Mammary epithelial cell (primary cell): ENCODE data around the gene NTM.
A peak's percentile ranks its signal among the peaks of the same experiment; 100 is the strongest.

Experiments used
- CTCF ChIP-seq, 2 donors: IDR thresholded peaks in 1 of 2; conservative IDR thresholded peaks in 1 of 2; 2 replicates each; pipeline ENCODE4 v1.5.1; 2011 to 2012; ENCODE audit warnings: inconsistent platforms in 2 of 2, low read length in 2 of 2, mild to moderate bottlenecking in 2 of 2, control low read depth in 1 of 2, low read depth in 1 of 2; ENCODE audit not compliant: insufficient read depth in 1 of 2; ENCODE audit errors: extremely low read depth in 1 of 2
- EZH2 ChIP-seq: IDR thresholded peaks from 2 replicates; pipeline ENCODE4 v1.6.1; 2012; ENCODE audit warnings: low read length, inconsistent platforms, borderline replicate concordance

- TF ChIP-seq CTCF (conservative IDR thresholded peaks at IDR 0.05 in 1 of 2, IDR thresholded peaks at IDR 0.05 in 1 of 2; ENCODE audit: extremely low read depth in 1 of 2, insufficient read depth in 1 of 2, low read depth in 1 of 2, low read length in 2 of 2) (peak in 1 of 2 donors; percentile 41), EZH2 (no peak)
Measured at GRCh38 chr11:132318421-132319157, 948.2 kb downstream of the NTM start.
